ENCODE measurements around the gene FMN1.

Gene FMN1

DNA sequence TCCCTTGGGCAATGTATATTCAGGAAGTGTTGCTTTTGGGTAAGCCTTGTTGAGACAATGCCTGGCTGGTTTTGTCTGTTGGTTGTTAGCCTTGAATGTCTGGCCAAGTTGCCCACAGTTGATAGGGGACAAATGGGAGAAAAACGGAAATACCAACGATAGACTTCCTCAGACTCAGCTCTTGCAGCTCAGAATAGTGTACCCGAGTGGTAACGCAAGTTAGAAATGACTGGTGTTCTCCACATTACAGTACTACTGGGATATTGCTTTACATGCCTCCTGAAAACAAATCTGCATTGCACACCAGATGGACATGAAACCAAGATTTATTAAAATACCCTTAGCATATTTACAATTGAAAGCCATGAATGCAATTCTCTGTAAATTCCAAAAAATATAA is 429.3 kb downstream of the FMN1 start:
- TF ChIP-seq, protein P1, sequence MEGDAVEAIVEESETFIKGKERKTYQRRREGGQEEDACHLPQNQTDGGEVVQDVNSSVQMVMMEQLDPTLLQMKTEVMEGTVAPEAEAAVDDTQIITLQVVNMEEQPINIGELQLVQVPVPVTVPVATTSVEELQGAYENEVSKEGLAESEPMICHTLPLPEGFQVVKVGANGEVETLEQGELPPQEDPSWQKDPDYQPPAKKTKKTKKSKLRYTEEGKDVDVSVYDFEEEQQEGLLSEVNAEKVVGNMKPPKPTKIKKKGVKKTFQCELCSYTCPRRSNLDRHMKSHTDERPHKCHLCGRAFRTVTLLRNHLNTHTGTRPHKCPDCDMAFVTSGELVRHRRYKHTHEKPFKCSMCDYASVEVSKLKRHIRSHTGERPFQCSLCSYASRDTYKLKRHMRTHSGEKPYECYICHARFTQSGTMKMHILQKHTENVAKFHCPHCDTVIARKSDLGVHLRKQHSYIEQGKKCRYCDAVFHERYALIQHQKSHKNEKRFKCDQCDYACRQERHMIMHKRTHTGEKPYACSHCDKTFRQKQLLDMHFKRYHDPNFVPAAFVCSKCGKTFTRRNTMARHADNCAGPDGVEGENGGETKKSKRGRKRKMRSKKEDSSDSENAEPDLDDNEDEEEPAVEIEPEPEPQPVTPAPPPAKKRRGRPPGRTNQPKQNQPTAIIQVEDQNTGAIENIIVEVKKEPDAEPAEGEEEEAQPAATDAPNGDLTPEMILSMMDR (IDR thresholded peaks at IDR 0.05) = no peak
- no peaks in the 10 kb centered on the region for H3K4me1 ChIP-seq
- no peak for DNase-seq
- no peak overlapping the region for H3K4me3 ChIP-seq
- intact Hi-C loops (cut with DNase I; ENCODE audit: low total_unique reads) = no loop called here
- H3K36me3 ChIP-seq = no peaks in the 10 kb centered on the region
- H3K9me3 ChIP-seq = no peaks in the 10 kb centered on the region
- H3K27ac ChIP-seq = no peak overlapping the region
- no peaks in the 10 kb centered on the region for H3K27me3 ChIP-seq

DNA sequence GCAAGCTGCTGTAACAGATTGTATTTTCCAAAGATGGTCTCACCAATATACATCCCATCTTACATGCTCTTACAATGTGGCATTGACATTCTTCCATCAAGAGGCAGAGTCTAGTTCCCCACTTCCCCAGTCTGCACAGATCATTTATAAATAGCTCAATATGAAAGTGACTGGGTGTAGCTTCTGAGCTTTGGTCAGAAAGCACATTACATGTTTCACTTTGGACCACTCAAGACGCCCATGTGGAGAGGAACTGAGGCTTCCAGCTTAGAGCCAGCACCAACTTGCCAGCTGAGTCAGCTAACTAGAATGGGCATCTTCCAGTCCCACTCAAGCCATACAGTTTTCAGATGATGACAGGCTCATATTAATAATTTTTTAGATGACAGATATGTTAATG is 431.2 kb downstream of the FMN1 start:
- TF ChIP-seq, protein P1 (IDR thresholded peaks at IDR 0.05) = no peak
- no peak overlapping the region for H3K27ac ChIP-seq
- no peaks in the 10 kb centered on the region for H3K9me3 ChIP-seq
- H3K27me3 ChIP-seq = no peaks in the 10 kb centered on the region
- DNase-seq = no peak
- H3K36me3 ChIP-seq = no peaks in the 10 kb centered on the region
- no peak overlapping the region for H3K4me3 ChIP-seq
- H3K4me1 ChIP-seq = no peaks in the 10 kb centered on the region
- intact Hi-C loops (cut with DNase I; ENCODE audit: low total_unique reads) = no loop called here

DNA sequence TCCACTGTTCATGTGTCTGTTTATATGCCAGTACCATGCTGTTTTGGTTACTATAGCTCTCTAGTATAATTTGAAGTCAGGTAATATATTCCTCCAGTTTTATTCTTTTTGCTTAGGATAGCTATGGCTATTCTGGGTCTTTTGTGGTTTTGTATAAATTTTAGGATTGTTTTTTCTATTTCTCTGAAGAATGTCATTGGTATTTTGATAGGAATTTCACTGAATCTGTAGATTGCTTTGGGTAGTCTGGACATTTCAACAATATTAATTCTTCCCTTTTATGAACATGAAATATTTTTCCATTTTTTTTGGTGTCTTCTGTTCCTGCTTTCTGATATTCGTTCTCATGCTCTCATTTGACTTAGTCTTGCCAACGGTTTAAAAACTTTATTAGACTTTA is 437.1 kb downstream of the FMN1 start:
- TF ChIP-seq, protein P1 (IDR thresholded peaks at IDR 0.05) = no peak
- Histone ChIP-seq H3K27me3 (no peaks in the 10 kb centered on the region), H3K9me3 (peaks cover 0 to 7% (median 0%) of the 10 kb centered on the region in 3 donors), H3K27ac (no peak overlapping the region), H3K36me3 (no peaks in the 10 kb centered on the region), H3K4me3 (no peak overlapping the region), H3K4me1 (no peaks in the 10 kb centered on the region)
- DNase-seq = no peak
- intact Hi-C loops (cut with DNase I; ENCODE audit: low total_unique reads) = no loop called here

DNA sequence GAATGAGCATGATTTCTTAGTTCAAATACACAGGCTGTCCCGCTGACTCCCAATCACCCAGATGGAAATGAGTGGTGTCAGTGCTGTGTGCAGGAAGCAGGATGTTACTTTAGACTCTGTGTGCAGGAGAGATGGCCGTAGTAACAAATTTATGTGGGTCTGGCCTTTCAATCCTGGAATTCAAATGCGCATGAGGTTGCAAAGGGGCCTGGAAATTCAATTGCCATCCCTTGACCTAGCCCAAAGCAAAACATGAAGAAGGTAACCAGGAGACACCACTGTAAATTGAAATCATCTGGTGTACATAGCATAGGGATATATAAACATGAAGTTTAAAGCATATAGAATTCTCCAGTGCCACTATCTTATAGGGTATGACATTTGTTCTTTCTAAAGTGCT is 443.5 kb downstream of the FMN1 start:
- Histone ChIP-seq H3K27me3 (no peaks in the 10 kb centered on the region), H3K4me3 (no peak overlapping the region), H3K27ac (no peak overlapping the region), H3K9me3 (no peaks in the 10 kb centered on the region), H3K36me3 (no peaks in the 10 kb centered on the region), H3K4me1 (no peaks in the 10 kb centered on the region)
- no peak for DNase-seq
- intact Hi-C loops (cut with DNase I; ENCODE audit: low total_unique reads) = no loop called here
- TF ChIP-seq, protein P1 (IDR thresholded peaks at IDR 0.05) = no peak

DNA sequence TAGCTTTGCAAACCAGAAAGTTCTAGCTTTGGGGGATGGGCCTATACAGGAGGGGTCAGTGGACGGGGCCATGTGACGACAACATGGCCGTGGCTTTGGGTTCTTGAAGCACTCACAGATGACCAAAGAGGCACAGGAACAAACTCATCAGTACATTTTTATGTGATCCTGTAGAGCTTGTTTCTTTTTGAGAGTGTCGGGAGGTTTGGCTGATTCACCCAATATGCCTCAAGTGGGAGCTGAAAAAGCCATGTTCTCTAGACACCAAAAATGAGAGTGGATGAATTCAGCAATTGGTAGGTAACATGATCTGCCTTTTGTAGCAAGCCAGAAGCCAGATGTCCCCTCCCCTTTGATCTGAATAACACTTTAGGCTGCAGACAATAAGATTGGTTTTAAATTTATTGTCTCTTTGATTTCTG is 446.6 kb downstream of the FMN1 start:
- Histone ChIP-seq H3K36me3 (no peaks in the 10 kb centered on the region), H3K9me3 (no peaks in the 10 kb centered on the region), H3K27me3 (no peaks in the 10 kb centered on the region), H3K4me3 (no peak overlapping the region), H3K4me1 (no peaks in the 10 kb centered on the region), H3K27ac (no peak overlapping the region)
- DNase-seq = no peak
- intact Hi-C loops (cut with DNase I; ENCODE audit: low total_unique reads) = no loop called here
- TF ChIP-seq, protein P1 (IDR thresholded peaks at IDR 0.05) = no peak
